Medulla oblongata (tissue), 1 donor: ENCODE measurements around the gene EEF2.

Experiments used
- DNase-seq: peaks from one replicate; pipeline ENCODE4 v3.0.0-alpha.2; 2015; ENCODE audit errors: extremely low spot score

The EEF2 gene

DNA sequence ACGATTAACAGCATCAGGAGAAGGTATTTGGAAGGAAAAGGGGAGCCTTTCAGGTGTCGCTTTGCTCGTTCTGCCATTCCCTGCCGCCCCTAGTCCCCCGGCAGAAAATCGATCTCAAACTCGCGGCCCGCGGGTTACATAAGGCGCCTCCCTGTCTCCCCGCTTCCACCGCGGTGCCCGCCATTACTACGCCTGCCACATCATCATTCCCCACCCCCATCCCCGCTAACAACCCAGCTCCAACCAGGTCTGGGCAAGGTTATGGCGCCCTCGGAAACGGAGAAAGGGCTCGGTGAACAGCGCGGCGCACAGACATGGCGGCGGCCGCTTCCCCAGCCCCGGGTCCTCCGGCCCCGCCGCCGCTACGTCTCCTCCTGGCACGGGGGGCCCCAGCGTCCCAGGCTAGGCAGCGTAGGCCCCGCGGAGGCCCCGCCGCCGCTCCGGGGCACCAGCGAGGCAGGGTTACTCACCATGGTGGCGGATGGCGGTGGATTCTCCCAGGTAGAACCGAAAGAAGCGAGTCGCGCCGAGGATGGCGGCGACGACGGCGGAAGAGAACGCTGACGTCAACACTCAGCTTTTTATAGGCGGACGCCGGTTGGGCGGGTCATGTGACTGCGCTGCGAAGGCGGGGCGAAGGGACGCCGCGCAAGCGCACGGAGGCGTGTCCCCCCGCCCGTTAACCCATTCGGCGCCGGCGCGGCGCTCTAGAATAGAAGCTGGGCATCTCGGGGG is at the start of gene EEF2:
TSS of gene EEF2 (minus strand) at position 556 of the 735 bp plus-strand sequence. CDS start at position 473, 83 bp downstream.
- DNase-seq = peak; percentile 91

DNA sequence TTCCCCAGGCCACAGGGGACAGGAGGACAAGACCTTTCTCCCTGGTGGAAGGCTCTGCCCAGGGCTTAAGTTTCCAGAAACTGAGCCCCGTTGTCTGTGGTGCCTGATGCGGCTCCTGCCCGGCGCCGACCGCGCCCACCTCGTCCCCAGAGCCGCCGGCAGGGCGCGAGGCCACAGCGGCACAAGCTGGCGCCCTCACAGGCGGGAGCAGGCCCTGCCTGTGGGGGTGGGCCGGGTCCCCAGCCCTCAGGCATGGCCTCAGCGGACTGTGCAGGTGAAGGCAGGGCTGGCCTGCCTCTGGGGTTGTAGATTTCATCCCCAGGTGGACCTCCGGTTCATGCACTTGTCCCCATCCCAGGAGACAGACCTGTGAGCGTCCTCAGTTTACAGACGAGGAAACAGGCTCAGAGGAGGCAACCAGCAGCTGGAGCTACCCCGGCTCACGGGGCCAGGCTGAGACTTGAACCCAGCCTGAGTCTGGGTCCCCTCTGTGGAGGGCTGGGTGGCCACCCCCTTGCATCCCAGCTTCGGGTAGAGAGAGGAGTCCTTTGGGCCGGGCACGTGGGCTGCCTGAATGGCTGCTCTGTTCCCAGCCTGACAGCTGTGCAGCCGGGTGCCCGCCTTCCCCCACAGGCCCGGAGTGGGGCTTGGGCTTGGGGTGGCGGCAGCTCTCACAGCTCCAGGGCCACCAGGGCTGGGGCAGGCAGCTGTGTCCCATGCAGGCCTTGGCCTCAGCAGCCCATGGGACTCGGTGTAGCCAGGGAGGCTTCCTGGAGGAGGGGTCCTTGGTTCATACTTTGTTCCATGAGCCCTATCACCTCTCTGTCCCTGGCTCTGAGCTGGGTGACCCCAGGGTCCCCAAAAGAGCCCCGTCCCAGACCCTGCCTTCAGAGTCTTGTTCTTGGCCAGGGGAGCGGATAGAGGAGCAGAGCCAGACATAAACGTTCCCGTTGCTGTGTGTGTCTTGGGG is 49.1 kb upstream of the EEF2 start:
- DNase-seq = peak; percentile 88

DNA sequence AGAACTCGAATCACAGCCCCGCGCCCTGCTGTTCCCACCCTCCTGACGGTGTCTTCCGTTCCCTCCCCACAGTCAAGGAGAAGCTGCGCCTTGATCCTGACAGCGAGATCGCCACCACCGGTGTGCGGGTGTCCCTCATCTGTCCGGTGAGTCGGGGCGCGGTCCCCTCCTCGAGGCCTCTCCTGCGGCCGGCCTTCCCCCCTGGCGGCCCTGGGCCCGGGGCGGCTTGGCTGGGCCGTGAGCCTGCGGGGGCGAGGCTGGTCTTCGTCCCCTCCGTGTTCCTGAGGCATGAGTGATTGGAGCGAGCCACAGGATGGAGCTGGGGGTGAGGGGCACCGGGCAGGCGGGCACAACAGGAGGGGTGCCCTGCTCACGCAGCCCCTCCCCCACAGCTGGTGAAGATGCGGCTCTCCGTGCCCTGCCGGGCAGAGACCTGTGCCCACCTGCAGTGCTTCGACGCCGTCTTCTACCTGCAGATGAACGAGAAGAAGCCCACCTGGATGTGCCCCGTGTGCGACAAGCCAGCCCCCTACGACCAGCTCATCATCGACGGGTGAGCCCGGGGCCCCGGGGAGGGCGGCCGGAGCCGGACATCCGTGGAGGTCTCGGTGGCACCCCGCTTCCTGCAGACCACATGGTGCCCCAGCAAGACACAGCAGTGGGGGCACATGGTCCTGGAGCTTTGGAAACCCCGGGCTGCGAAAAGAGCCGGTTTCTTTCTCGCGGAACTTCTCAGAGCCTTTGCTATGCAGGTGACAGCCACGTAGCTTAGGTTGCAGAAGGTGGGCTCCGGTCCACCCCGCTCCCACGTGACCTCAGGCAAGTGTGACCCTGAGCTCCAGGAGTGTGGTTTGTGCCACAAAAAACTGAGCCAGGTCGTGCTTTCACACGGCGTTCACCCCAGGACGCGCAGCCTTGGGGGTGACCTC is 48.0 kb upstream of the EEF2 start:
- no peak for DNase-seq

DNA sequence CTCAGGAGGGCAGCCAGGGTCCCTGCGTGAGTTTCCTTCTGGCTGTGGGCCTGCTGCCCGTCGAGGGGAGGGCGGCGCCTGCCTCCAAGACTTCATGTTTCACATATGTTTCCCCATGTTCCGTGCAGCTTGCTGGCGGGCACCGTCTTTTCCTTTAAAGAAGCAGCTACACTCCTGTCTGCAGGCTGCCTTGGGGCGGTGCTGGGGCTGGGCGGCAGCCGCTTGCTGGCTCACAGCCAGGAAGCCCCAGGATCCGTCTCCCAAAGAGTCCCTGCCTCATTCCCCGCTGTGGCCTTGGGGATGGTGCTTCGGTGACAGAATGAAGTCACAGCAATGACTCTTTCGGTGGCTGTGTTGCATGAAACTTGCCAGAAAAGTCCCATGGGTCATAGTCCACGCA is 47.2 kb upstream of the EEF2 start:
- DNase-seq = no peak

DNA sequence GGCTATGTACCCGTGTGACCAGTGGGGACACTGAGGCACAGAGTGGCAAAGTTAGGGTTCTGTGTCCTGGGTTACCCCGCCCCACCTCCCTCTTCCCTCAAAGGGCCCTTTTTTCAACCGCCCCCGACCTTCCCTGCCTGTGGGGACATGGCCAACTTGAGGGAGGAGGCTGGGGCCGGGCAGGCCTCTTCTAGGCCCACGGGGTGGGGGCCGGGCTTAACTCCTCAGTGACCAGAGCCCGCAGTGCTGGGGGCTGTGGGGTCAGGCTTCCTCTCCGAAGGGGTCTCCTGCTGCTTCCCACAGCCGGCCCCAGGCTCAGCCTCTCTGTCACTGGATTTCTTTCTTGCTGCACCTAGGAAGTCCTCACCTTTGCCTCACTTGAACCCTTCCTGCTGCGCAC is 46.2 kb upstream of the EEF2 start:
- no peak for DNase-seq

DNA sequence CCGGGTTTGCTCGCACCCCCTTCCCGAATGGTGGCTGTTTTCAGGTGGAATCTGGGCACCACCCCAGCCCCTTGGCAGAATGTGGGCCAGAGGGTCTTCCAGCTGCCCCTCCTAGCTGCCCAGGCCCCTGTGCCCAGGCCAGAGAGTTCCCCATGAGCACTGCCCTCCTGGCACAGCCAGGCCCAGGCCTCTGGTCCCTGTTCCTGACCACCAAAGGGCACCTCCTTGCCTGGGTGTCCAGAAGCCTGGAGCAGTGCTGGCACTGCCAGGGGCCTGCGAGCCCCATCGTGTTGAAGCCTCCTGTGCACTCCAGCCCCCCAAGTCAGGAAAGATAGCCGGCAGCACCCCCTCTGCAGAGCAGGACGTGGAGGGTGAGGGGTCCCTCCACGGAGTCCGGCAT is 45.7 kb upstream of the EEF2 start:
- no peak for DNase-seq

DNA sequence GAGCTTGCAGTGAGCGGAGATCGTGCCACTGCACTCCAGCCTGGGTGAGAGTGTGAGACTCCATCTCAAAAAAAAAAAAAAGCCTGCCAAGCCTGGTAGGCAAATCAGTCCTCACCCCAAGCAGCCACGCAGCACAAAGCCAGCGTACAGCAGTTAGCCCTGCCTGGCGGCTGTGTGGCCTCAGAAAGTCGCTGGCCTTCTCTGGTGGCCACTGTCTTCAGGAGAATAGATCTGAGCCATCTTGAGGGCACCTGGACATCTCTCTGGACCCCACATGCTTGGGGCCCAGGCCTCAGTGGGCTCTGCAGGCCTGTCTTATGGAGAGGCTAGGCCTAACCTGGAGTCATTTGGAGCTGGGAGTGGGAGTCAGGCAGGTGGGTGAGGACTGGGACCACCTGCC is 45.3 kb upstream of the EEF2 start:
- no peak for DNase-seq

DNA sequence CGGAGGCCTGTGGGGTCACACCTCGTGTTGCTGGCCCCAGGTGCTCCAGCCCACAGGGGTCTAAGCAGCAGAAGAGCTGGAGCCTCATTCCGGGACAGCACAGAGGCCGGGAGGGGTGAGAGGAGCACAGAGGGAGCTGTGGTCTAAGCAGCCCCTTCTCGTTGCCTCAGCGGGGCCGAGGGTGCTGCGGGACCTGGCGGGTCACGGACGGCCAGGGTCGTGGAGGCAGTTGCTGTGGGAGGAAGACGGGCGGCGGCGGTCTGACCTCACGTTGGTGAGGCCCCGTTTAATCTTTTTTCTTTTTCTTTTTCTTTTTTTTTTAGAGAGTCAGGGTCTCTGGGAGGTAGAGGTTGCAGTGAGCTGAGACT is 44.0 kb upstream of the EEF2 start:
- no peak for DNase-seq

DNA sequence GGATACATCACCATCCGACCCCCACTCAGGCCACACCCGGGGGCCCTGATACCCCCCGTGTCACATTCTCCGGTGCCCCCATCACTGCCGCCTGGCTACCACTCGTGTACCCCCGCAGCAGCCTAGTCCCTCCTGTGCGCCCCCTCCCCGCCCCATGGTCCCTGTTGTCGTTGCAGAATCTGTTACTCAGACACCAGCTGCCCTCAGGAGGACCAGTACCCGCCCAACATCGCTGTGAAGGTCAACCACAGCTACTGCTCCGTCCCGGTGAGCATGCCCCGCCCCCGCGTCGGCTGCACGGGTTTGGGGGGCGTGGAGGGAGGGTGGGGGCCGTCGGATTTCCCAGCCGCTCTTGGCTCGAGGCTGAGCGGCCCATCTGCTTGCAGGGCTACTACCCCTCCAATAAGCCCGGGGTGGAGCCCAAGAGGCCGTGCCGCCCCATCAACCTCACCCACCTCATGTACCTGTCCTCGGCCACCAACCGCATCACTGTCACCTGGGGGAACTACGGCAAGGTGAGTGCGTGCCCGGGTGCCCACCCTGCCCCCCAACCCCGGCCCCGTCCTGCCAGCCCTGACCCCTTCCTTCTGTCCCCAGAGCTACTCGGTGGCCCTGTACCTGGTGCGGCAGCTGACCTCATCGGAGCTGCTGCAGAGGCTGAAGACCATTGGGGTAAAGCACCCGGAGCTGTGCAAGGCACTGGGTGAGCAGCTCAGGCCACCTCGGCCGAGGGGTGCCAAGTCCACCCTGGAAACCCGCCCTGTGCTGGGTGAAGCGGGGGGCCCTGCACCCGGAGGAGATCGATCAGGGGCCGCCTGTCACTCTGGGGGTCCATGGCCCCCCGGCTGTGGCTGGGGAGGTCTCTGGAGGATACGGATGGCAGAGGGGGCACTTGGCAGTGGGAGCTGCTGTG is 43.3 kb upstream of the EEF2 start:
- no peak for DNase-seq

DNA sequence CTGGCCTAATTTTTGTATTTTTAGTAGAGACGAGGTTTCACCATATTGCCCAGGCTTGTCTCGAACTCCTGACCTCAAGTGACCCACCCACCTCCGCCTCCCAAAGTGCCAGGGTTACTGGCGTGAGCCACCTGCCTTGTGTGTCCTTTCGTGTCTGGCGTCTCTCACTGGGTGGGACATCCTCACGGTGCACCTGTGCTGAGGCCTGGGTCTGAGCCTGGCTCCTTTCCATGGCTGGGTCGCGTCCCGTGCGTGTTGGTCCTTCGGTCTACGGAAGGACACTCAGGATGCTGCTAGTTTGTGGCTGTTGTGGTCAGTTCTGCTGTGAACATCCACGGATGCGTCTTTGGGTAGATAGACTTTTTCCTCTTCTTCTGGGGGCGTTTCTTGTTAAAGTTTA is 41.9 kb upstream of the EEF2 start:
- no peak for DNase-seq

DNA sequence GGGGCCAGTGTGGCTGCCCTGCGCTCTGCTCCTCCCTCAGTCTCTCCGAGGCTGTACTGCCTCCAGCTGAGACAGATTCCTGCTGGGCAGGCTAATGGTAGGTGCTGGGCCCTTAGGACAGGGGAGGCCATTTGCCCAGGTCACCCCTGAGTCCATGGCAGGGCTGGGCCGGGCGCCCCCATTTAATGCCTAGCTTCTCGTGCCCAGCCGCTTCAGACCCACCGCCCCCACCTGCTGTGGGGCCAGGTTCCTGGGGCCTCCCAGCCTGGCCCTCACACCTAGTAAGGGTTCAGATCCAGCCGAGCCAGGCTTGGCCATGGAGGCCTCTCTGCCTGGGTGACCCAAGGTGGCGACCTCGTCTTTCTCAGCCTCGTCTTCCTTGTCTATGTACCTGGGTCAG is 40.1 kb upstream of the EEF2 start:
- DNase-seq = no peak

DNA sequence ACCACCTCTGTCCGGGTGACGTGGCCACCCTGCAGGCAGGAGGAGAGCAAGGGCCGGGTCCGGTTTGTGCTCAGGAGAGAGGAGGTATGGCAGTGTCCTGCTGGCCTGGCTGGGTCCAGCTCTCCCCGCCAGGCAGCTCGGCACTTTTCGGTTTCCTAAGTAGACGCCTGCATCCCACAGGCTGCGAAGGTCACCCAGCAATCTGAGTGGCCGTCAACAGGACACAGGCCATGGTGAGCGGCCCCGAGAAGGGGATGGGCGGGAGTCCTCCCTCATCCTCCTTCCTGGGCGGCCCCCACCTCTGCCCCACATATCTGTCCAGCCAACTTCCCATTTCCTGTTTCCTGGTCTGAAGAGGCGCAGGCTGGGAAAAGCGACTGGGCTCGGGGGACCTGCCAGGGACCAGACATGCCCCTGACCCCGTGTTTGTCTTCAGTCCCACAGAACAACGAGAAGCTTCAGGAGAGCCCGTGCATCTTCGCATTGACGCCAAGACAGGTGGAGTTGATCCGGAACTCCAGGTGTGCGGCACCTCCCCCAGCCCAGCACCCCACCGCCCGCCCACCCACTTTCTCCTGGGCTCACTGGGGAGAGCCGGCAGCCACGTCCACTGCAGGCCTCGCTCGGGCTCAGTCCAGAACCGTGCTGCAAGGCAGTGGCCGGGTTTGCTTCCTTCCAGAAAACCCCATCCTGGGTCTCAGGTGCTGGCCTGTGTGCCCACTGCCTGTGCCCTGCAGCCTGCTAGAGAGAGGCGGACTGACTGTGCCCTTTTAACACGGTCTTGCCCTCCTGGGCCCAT is 38.5 kb upstream of the EEF2 start:
- DNase-seq = no peak

DNA sequence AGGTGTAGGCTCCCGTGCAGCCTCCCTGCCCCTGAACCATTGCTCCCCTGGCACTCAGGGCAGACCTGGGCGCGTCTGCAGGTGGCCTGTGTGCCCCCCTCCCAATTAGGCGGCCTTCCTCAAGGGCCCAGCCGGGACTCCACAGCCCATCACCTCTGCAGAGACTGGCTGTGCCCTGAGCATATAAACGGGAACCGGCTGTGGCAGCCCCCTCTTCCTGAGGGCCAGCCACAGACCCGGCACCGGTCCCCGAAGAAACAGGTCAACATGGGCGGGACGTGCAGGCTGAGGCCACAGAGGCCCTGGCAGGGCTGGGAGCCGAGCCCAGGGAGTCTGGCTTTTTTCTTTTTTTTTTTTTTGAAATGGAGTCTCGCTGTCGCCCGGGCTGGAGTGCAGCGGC is 34.3 kb upstream of the EEF2 start:
- DNase-seq = no peak

DNA sequence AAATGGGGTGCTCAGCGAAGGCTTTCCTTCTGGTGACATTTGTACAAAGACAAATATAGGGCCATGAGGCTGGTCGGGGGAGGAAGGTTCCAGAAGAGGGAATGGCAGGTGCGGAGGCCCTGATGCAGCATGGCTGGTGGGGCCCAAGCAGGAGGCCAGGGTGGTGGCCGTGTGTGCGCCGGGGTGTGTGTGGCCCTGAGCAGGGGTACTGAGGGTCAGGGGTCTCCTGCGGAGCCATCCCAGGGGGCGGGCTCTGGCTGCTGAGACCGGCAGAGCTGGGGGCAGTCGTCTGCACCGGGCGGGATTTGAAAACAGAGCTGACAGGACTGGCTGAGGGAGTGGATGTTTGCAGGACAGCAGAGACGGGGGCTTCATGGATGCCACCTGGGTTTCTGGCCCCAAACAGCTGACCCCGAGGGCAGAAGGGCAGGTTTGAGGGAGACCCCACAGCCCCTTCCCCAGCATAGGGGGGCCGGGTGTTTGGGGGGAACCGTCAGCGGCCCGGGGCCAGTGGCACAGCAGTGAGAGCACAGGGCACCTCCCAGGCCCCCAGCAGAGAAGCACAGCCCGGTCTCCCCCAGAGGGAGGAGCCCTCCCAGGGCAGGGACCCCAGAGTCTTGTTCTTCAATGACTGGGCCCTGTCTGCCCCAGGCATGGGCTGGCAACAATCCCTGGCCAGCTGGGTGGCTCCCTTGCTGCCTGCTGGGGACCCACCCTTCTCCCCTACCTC is 33.7 kb upstream of the EEF2 start:
- DNase-seq = no peak

DNA sequence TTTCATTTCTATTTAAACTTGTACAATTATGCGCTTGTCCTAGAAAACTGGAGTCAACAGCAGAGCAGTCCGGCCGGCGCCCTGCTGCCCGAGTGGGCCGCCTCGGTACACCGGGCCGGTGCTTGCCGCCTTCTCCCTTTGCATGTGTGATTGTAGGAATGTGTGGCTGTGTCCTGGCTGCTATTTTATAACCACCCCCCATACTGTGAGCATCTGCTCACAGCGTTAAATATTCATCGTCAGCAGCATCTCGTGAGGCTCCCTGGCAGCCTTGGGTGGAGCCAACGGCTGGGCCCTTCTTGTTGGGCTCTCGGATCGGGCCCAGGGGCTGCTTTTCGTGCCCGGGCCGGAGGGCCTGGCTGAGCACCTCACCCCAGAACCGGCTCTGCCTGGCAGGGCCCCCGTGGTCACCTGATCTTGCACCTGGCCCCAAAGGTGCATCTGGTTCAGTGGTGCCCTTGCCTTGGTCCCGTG is 32.9 kb upstream of the EEF2 start:
- no peak for DNase-seq

DNA sequence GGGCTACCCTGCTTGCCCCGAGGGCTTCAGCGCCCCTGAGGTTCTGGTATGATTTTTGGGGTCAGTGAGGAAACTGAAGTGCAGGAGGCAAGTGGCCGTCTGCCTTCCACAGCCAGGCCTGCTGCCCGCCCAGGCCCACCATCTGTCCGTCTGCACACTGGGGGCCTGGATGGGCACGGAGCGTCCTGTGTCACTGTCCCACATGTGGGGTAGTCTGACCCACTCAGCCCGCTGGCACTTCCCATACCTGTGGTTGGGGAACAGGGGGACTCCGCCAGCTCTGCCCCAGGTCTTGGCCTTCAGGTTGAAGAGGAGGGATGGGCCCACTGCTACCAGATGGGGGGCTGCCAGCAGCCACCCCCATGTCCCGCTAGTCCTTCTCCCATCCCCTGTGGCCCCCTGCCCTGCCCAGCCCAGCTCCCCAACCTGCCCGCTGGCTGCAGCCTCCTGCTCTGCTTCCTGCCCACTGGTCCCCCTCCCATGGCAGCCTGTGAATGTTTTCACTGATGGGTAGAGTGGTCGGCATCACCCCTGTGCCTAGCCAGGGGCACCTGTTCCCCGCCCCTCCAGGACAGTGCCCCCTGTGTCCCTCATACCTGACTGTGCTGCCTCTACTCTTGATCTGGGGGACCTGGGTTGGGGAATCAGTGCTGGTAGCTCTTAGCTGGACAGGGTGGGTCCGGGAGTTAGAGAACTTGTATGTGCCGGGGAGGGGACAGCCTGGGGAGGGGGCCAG is 31.8 kb upstream of the EEF2 start:
- no peak for DNase-seq

DNA sequence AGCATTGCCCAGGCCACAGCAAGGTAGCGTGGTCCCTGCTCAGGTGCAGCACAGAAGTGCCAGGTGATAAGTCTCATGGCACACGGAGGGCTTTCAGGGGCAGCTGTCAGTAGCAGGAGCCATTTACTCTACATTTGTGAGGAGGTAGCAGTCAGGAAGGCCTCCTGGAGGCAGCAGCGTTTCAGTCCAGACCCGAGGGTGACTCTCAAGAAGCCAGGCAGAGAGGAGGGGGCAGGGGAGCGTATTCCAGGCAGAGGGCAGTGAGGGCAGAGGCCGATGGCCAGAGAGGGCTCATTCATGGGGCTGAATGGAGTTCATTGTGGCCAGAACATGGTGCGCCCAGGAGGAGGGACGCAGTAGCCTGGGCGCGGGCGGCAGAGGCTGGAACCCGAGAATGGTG is 31.2 kb upstream of the EEF2 start:
- DNase-seq = peak; percentile 93

DNA sequence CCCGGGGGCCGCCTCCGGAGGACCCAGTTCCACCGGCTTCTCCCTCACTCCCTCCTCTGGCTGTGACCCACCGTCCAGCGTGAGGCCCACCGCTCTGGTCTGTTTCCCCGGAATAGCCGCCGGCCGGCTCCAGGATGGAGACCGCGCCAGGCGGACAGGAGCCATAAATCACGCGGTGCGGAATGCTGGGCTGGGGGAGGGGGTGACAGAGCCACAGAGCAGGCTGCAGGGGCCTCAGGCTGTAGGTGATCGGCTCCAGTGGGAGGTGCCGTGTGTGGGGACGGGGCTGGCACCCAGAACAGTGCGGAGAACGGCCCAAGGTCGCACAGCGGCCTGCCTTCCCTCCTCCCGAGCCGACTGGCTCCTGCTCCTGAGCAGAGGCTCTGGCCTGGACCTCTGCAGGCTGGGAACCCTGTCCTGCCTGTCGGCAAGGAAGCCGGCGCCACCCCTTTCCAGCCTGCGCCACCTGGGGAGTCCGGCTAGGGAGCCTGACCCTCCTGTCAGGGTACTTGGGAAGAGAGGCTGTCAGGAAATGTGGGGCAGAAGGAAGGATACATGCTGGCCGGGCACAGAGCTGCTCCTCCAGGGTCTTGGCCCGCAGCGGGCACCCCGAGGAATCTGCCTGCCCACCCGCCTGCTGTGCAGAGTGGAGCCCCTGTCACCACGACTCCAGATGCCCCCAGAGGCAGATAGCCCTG is 30.6 kb upstream of the EEF2 start:
- DNase-seq = no peak
